H7 (cell line): Measurements from ENCODE around the gene ZNRD2. TPM values are rescaled to one million over a fixed set of nuclear protein-coding genes. Genes with fewer than 3 reads are reported as not detected.

ENCODE experiments used
- DNase-seq: peaks from one replicate; pipeline ENCODE4 v3.0.0; 2012
- H3K27me3 ChIP-seq: 2 replicates; pipeline ENCODE4 v1.6.0; 2011; ENCODE audit warnings: mild to moderate bottlenecking, low read length; ENCODE audit not compliant: control insufficient read depth, insufficient read depth
- H3K36me3 ChIP-seq: replicated peaks from 2 replicates; pipeline ENCODE4 v1.5.1; 2011; ENCODE audit warnings: low read length; ENCODE audit not compliant: control insufficient read depth, insufficient read depth
- H3K4me3 ChIP-seq: 2 replicates; pipeline ENCODE4 v1.5.1; 2011; ENCODE audit warnings: low read depth, mild to moderate bottlenecking, control low read depth, low read length, moderate library complexity; ENCODE audit not compliant: insufficient read depth
- total RNA-seq: library from RNA; depleted of rRNA; stranded (reverse); fragments of >200 nt; shearing (Covaris generic); gene quantifications from 2 replicates; pipeline ENCODE4 v1.2.3, GENCODE V29; 2014

The ZNRD2 gene
- total RNA-seq, 1 experiment from 2014 or later, result 88.1 TPM

DNA sequence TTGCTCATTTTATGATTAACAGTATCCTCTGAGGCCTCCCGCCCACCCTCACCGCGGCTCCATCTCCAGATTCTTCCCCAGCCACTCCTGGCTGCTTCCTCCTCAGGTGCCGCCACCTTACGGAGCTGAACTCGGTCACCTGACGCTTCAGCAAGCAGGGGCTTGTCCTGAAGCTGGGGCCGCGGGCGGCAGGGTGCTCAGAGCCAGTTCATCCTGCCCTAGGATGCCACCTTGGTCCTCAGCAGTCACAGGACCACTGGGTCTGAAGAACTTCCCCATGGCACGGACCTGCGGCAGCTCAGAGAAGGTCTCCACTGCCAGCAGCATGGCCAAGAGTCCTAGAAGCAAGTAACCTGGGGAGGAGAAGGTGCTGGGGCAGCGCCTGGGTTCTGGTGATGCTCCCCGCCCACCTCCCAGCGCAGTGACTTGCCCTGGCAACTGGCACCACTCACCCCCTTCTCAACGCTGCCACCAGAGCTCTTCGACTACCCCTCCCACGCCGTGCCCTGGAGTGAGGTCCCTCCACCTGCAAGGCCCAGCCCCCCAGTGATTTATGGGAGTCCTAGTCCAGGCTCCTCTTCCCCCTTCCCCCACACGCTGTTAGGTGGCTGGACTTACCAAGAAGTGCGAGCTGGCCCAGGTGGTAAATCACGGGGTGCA lies 22.7 kb downstream of the ZNRD2 start:
- Histone ChIP-seq H3K36me3 (no peaks in the 10 kb centered on the region), H3K4me3 (peak overlapping the region; percentile 53; the same call in 1 of the 2 replicates), H3K27me3 (peaks cover 31% of the 10 kb centered on the region)
- DNase-seq, result peak; percentile 79

DNA sequence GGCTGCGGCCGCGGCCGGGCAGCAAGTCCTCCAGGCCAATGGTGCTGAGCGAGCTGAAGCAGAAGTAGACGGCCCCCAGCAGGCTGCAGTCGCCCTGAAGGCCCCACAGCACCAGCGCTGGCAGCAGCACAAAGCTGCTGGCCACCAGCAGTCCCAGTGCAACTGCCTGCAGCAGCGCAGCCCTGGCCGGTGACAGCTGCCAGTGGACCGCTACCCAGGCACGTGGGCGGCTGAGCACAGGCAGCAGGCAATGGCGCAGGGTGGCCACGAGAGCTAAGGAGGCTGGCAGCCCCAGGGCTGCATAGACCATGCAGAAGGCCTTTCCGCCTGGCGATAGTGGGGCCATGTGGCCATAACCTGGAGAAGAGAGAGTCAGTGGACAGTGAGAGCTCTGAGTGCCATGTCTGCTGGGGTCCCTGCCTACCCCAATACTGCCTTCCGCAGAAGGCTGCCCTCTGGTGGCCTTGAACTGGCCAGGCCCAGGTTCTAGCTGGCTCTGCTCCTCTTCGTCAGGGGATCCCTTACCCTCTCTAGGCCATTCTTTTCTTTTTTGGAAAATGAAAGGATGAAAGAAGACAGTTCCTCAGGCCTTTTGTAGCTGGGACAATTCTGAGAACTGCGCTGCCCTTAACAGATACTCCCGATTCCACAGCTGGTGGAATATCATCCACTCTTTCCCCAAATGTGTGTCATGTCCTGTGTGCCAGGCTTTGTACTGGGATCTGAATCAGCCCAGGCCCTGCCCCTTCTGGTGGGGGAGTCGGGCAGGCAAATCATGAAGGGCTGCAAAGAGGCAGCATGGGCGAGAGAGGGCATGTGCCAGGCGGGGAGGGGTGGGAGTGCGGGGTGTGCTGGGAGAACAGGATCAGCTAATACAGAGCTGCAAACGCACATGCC lies 23.5 kb downstream of the ZNRD2 start:
- Histone ChIP-seq H3K27me3 (peaks cover 31% of the 10 kb centered on the region), H3K36me3 (peaks cover 3% of the 10 kb centered on the region), H3K4me3 (no peak overlapping the region)
- DNase-seq, result peak; percentile 96

DNA sequence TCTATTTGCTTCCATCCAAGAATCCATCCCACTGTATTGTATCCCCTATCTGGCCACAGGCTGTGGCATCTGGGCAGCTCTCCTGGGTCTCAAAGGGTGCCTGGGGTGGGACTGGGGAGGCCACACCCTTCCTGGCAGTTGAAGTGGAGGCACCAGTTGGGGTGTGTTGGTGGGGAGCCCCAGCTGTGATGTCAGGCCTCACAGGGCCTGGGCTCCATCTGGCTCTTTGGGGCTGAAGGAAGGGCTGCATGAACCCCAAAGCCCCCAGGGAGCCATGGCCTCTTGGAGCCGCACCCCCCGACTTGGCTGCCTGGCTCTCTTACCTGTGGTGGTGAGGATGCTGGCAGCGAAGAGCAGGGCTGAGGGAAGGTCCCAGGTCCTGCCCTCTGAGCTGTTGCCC lies 24.9 kb downstream of the ZNRD2 start:
- no peak for DNase-seq
- Histone ChIP-seq H3K27me3 (peaks cover 30% of the 10 kb centered on the region), H3K36me3 (peaks cover 3% of the 10 kb centered on the region), H3K4me3 (no peak overlapping the region)

DNA sequence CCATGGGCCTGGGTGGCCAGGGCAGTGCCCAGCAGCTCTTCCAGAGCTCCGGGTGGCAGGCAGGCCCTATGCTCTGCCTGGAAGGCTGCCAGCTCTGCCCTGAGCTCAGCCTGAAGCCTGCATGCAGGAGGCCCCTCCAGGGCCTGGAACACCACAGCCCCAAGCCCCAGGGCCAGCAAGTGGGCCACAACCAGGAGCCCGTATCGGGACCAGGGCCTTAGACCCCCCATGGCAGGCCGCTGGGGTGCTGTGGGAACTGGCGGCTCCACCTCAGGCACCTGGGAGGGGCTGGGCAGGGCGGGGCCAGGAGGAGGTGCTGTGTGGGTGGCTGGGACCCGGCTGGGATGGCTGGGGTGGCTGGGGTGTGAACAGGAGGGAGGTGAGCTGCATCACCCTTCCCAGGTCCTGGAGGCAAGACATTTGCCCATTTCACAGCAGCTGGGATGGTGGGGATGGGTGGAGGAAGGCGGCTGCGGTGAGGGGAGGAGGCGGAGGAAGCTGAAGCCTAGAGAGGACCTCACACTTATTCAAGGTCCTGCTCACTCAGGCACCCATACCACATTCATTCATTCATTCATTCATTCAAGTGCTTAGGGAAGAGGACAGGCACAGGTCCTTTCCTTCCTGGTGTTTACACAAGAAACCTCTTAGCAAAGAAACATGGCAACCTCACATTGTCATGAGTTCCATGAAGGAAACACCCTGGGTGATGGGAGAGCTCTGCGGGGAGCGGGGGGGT lies 25.4 kb downstream of the ZNRD2 start, which contains the start of gene KCNK7:
Gene KCNK7 (minus strand): TSS at position 258 of the 739 bp plus-strand sequence. CDS start 28 bp downstream, at position 230.
- peak; percentile 73 for DNase-seq
- H3K4me3 ChIP-seq, result no peak within 1 kb of the TSS
- peaks cover 27% of the 10 kb centered on the region for H3K27me3 ChIP-seq
- H3K36me3 ChIP-seq, result peaks cover 3% of the 10 kb centered on the region

DNA sequence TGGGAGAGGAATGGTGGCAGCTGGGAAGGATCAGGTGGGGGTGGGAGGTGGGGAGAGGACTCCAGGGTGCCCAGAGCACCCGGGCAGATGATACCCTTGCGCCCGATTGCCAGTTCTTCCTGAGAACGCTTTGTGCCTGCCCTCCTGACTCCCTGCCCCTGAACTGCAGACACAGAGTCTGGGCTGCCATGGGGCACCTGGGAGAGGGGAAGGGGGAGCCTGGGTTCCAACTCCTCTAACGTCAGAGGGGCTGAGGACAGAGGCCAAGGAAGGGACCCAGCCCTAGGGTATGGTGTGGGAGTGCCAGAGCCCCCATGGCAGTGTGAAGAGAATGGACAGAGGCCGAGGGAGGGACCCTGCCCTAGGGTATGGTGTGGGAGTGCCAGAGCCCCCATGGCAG lies 26.2 kb downstream of the ZNRD2 start:
- no peak overlapping the region for H3K4me3 ChIP-seq
- DNase-seq, result no peak
- peaks cover 23% of the 10 kb centered on the region for H3K27me3 ChIP-seq
- peaks cover 3% of the 10 kb centered on the region for H3K36me3 ChIP-seq

DNA sequence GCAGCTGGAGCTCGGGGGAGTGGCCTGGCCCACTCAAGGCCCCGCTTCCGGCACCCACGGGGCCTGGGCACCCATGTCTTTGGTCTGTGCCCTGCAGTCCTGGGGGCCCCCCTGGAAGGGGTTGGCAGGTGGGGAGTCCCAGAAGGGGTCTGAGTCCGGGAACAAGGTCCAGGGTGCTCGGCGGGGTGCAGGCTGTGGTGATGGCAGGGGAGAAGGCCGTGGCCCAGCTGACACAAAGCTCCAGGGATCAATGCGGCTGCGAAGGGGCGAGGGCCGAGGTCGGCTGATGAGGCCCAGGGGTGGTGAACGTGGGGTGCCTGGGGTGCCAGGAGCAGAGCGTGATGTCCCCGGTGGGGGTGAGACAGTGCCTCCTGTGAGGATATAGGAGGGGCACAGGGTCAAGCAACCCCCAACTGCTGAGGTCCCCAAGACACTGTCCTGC lies 28.0 kb downstream of the ZNRD2 start:
- Histone ChIP-seq H3K27me3 (peaks cover 7% of the 10 kb centered on the region), H3K4me3 (no peak overlapping the region), H3K36me3 (peaks cover 3% of the 10 kb centered on the region)
- DNase-seq, result no peak

DNA sequence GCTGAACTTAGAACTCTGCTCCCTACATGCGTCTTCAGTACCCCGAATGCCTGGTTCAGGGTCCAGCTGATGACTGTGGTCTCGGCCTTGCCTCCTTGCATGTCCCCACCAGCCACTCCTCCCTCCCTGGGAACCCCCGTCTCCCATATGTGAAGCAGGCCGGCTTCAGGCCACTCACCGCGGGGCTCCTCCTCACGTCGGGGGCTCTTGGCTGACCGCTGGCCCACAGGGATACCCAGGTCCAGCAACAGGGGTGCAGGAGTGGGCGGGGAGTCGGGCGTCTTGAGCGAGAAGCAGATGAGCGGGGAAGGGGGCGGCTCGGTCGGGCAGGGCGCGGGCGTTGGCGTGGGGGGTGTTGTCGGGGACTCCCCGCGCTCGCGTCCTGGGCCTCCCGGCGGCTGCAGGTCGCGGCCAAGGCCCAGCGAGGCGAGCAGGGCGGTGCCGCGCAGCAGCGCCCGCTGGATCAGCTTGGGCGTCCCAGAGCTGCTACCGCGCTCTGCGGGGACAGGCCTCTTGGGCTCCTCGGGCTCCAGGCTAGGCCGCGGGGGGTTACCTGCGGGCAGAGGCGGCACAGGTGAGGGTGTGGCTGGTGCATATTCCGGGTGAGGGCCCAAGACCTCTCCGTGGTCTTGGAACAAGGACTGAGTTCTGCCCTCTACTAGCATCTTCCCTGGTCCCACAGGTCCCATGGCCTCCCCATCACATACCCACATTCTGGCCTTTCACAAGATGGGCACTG lies 29.1 kb downstream of the ZNRD2 start:
- Histone ChIP-seq H3K27me3 (no peaks in the 10 kb centered on the region), H3K4me3 (no peak overlapping the region), H3K36me3 (peaks cover 4% of the 10 kb centered on the region)
- no peak for DNase-seq

DNA sequence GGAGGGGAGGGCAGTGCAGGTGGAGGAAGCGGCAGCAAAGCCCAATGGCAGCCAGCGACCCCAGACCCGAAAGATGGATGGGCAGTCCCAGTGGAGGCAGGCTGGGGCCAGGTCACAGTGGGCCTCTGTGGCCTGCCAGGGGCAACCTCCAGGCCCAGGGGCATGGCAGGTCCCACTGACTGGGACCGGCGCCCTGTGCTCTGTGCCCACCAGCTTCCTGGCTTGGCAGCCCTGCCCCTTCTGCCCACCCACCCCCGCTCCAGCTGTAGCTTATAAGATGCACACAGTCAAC lies 29.6 kb downstream of the ZNRD2 start:
- no peak for DNase-seq
- Histone ChIP-seq H3K4me3 (no peak overlapping the region), H3K36me3 (peaks cover 8% of the 10 kb centered on the region), H3K27me3 (no peaks in the 10 kb centered on the region)

DNA sequence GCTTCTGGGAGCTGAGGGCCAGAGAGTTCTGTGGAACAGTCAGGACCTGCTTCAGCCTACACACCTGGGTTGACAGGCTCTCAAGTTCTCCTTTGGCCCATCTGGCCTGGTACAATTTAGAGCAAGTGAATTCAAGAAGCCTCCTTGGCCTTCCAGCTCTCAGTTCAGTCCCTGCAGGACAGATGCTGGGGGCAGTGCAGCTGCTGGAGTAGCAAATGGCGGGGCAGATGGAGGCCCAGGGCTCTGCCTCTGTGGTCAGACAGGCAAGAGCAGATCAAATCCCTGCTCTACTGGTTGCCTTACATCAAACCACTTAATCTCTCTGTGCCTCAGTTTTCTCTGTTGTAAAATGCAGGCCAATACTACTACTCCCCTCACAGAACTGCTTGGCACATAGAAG lies 34.0 kb downstream of the ZNRD2 start:
- no peak overlapping the region for H3K4me3 ChIP-seq
- H3K27me3 ChIP-seq, result no peaks in the 10 kb centered on the region; the same call in 1 of the 2 replicates
- no peak for DNase-seq
- peaks cover 12% of the 10 kb centered on the region for H3K36me3 ChIP-seq

DNA sequence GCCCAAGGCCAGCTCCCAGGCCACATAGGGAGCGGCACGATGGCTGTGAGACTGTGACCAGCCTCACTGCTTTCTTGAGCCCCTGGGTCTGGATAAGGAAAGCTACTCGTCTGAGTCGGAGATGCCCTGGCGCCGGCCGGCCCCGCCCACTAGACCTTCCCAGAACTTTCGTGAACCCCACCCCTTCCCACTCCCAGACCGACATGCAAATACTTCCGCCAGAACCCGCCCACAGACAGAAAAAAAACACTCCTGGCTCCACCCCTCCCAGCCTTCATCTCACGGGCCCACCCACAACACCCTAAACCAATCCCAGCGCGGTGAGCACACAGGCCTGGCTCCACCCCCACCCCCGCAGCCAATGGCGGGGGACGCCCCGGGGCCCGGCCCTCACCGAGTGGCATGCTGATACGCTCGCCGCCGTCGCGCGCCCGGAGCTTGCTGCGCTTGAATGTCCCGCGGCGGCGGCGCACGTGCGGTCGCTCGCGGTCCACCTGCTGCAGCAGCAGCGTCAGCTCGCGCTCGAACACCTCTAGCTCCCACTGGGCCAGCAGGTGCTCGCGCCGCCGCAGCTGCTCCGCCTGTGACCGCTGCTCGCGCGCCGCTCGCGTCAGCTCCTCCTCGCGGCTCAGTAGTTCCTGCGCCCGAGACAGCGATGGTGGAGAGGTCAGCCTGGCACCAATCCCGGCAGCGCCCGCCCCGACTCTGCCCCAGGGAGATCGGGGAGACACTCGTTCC lies 36.8 kb downstream of the ZNRD2 start:
- Histone ChIP-seq H3K4me3 (peak overlapping the region; percentile 51), H3K36me3 (peaks cover 12% of the 10 kb centered on the region), H3K27me3 (no peaks in the 10 kb centered on the region; the same call in 1 of the 2 replicates)
- DNase-seq, result peak; percentile 100

DNA sequence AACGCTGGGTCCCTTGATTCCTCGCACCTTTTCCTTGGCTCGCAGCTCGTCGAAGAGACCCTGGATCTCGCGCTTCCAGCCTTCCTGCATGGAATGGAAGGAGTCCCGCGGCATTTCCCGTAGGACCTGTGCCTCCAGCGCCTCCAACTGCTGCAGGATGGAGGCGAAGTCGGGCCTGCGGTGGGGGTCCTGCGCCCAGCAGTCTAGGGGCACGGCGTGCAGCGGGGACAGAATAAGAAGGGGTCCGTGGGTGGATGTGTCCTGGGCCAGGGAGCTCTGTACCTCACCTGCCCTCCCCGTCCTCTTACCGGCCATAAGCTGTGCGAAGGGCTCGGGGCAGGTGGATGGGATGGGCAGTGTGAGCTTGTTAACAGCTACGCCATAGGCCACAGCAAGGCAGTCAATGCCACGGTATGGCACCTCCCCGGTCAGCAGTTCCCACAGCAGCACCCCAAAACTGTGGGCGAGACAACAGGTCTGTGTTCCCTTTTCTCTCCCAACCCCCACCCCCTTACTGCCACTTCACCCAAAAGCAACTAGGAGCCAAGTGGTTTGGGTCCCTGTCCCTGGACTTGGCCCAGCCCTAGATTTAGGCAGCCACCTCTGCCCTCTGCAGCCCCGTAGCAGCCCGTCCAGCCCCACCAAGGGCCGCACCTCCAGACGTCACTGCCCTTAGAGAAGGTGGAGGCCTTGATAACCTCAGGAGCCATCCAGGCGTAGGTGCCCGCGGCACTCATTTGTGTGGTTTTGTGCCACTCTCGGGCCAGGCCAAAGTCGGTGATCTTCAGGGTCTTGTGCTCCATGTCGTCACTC lies 37.5 kb downstream of the ZNRD2 start:
- Histone ChIP-seq H3K27me3 (no peaks in the 10 kb centered on the region; the same call in 1 of the 2 replicates), H3K36me3 (peaks cover 12% of the 10 kb centered on the region), H3K4me3 (peak overlapping the region; percentile 51)
- DNase-seq, result no peak

DNA sequence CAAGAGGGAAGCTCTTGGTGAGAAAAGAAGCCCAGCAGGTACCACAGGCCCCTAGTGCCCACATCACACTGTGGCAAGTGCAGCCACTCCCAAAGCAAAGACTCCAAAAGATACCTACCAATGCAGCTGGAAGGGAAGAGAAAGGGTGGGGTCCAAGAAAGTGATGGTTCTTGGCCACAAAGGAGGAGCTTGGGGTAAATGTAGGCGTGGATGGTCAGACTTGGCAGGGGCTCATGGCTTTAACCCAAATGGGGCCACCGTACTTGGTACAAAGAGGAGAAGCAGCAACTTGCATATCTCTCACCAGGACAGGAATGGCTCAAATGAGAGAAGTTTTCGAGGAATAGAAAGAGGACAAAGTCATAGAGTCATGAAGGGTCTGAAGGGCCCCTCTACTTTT lies 39.0 kb downstream of the ZNRD2 start:
- Histone ChIP-seq H3K36me3 (peaks cover 12% of the 10 kb centered on the region), H3K27me3 (no peaks in the 10 kb centered on the region; the same call in 1 of the 2 replicates), H3K4me3 (no peak overlapping the region)
- DNase-seq, result no peak

DNA sequence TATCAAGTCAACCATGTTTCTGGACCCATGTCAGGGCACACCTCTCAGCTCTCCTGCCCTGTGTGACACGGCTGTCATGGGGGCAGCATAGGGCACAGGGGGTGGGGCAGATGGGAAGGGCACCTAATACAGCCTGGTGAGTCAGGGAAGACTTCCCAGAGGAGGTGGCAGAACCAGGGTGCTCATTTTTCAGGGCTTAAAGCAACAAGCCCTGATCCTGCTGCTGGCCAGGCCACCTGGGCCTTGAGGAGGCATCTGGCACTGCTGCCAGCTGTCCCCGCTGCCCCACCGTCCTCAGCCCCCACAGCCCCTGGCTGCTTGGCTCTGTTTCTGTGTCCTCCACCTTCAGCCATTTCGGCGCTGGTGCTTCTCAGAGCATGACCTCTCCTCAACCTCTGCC lies 39.4 kb downstream of the ZNRD2 start:
- H3K27me3 ChIP-seq, result no peaks in the 10 kb centered on the region; the same call in 1 of the 2 replicates
- DNase-seq, result no peak
- H3K36me3 ChIP-seq, result peaks cover 8% of the 10 kb centered on the region
- H3K4me3 ChIP-seq, result no peak overlapping the region
